Lung (tissue), 12 donors: ENCODE measurements around the gene NARF. TPM values are rescaled to one million over a fixed set of nuclear protein-coding genes. Genes with fewer than 3 reads are reported as not detected.

ENCODE experiments used
- ATAC-seq: fragments of 200-7000 bp; cut with Tn5 transposase; one replicate; pipeline ENCODE4 v1.9.1; 2020; ENCODE audit warnings: moderate number of reproducible peaks; ENCODE audit not compliant: insufficient read depth, low FRiP score
- DNase-seq, 3 donors: peaks; one replicate each; pipeline ENCODE4 v3.0.0-alpha.2; 2013 to 2017
- H3K27ac ChIP-seq, 2 donors: one replicate each; pipeline ENCODE4 v1.5.1; 2013; ENCODE audit warnings: mild to moderate bottlenecking in 2 of 2, moderate library complexity in 2 of 2, control low read depth in 1 of 2, inconsistent platforms in 1 of 2, low read depth in 1 of 2, low read length in 1 of 2
- H3K27me3 ChIP-seq, 3 donors: one replicate each; pipeline ENCODE4 v1.5.1; 2013; ENCODE audit warnings: low read length in 2 of 3; ENCODE audit not compliant: control insufficient read depth in 3 of 3, insufficient read depth in 3 of 3
- H3K36me3 ChIP-seq, 4 donors: one replicate each; pipeline ENCODE4 v1.5.1; 2013; ENCODE audit warnings: low read length in 4 of 4, mild to moderate bottlenecking in 1 of 4, moderate library complexity in 1 of 4; ENCODE audit not compliant: control insufficient read depth in 4 of 4, insufficient read depth in 4 of 4
- H3K4me1 ChIP-seq, 5 donors: one replicate each; pipeline ENCODE4 v1.5.1; 2013; ENCODE audit warnings: low read length in 5 of 5, mild to moderate bottlenecking in 2 of 5, moderate library complexity in 1 of 5; ENCODE audit not compliant: control insufficient read depth in 5 of 5, insufficient read depth in 5 of 5
- H3K4me3 ChIP-seq: one replicate; pipeline ENCODE4 v1.5.1; 2013; ENCODE audit warnings: mild to moderate bottlenecking, control low read depth, moderate library complexity
- H3K9ac ChIP-seq, 2 donors: one replicate each; pipeline ENCODE4 v1.5.1; 2013; ENCODE audit warnings: low read length in 2 of 2, control low read depth in 1 of 2; ENCODE audit not compliant: insufficient read depth in 1 of 2
- H3K9me3 ChIP-seq, 4 donors: one replicate each; pipeline ENCODE4 v1.5.1; 2013; ENCODE audit warnings: low read length in 3 of 4, mild to moderate bottlenecking in 1 of 4, moderate library complexity in 1 of 4; ENCODE audit not compliant: control insufficient read depth in 4 of 4, insufficient read depth in 3 of 4
- CTCF ChIP-seq: IDR thresholded peaks from 2 replicates; pipeline ENCODE4 v1.5.1; 2012; ENCODE audit warnings: mild to moderate bottlenecking; ENCODE audit errors: control extremely low read depth, extremely low read depth
- WGBS, 2 donors: extraction: QIAGEN DNeasy Blood & Tissue Kit; methylation state at CpG; one replicate each; pipeline ENCODE4 v1.1.7; 2013; 5-methylcytosine and 5-hydroxymethylcytosine counted together
- polyA plus RNA-seq, 2 donors: library from polyadenylated mRNA; stranded (reverse); fragments of 200-250 nt; gene quantifications; one replicate each; pipeline ENCODE4 v1.2.1, GENCODE V29; 2013
- total RNA-seq, 2 donors: library from RNA; depleted of rRNA in 1 of 2; stranded (reverse); fragments of >200 nt in 1 of 2; gene quantifications; one replicate each; pipeline ENCODE4 v1.2.1, GENCODE V29; 2014 to 2021
- donor health status: control.
- donor health status: control.
- donor health status: Bipolar disorder and iron deficiency.
- donor health status: healthy.
- donor health status: DM: yes; HTN: yes; CAD: no.

NARF gene
- total and polyA plus RNA-seq, 4 donors: 54.7 to 60.1 (median 58.7) TPM

DNA sequence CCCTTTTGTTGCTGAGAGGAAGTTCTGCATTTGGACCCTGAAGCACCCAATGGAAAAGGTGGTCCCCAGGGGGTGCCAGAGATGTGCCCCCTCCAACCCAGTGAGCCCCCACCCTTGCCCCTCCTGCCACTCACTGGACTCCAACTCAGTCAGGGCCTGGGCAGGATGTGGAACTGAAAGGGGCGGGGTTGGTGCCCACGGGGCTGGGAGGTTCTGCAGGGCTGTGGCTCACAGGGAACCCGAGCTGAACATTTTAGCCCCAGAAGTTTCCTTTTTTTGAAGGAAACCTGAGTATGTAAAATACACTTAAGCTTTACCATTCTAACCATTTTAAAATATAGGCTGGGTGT, 24.4 kb upstream of the NARF start:
- no peaks in the 10 kb centered on the region for H3K4me1 ChIP-seq
- H3K27ac ChIP-seq: no peak overlapping the region
- H3K9me3 ChIP-seq: no peaks in the 10 kb centered on the region
- no peak for ATAC-seq
- no peaks in the 10 kb centered on the region for H3K27me3 ChIP-seq
- TF ChIP-seq CTCF: no peak
- peaks cover 0 to 36% (median 5%) of the 10 kb centered on the region in 4 donors for H3K36me3 ChIP-seq
- no peak overlapping the region for H3K9ac ChIP-seq
- H3K4me3 ChIP-seq: no peak overlapping the region
- 30 to 44% methylated on average over 3 of the region's 3 CpGs for WGBS, 2 donors
- no peak for DNase-seq

DNA sequence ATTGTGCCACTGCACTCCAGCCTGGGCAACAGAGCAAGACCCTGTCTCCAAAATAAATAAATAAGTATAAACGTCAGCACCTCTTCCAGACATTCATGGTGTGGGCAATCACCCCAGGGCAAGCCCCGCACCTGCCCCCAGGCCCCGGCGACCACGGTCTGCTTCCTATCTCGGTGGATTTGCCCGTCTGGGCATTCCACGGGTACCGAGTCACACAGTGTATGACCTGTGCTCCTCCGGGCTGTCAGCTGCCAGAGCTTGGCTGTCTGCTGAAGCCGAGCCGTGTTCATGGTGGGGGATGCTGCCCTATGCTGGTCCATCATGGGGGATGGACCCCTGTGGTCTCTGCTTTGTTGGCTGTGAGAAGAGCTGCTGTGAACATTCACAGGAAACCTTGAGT, 23.4 kb upstream of the NARF start:
- 94 to 96% methylated on average over 12 of the region's 12 CpGs for WGBS, 2 donors
- no peak for TF ChIP-seq CTCF
- Histone ChIP-seq H3K27ac (no peak overlapping the region), H3K36me3 (peaks cover 0 to 36% (median 5%) of the 10 kb centered on the region in 4 donors), H3K27me3 (no peaks in the 10 kb centered on the region), H3K9ac (no peak overlapping the region), H3K4me3 (no peak overlapping the region), H3K4me1 (no peaks in the 10 kb centered on the region), H3K9me3 (no peaks in the 10 kb centered on the region)
- ATAC-seq (no peak), DNase-seq (no peak)

GRCh38 chr17:82435601-82436583, 22.6 kb upstream of the NARF start:
- Histone ChIP-seq H3K4me1 (no peaks in the 10 kb centered on the region), H3K36me3 (peaks cover 0 to 38% (median 5%) of the 10 kb centered on the region in 4 donors), H3K27me3 (no peaks in the 10 kb centered on the region), H3K4me3 (no peak overlapping the region), H3K9me3 (no peaks in the 10 kb centered on the region), H3K9ac (no peak overlapping the region), H3K27ac (no peak overlapping the region)
- no peak for TF ChIP-seq CTCF
- DNase-seq: no peak
- no peak for ATAC-seq
- WGBS, 2 donors: 92 to 94% methylated on average over 43 of the region's 43 CpGs
